Measurements from ENCODE around the gene CMTM2. TPM values are rescaled to one million over a fixed set of nuclear protein-coding genes. Genes with fewer than 3 reads are reported as not detected.
"Not testable (repeated sequence)": the region's sequence is repeated elsewhere in the genome, so short reads cannot be mapped to it uniquely, and the experiment has no call there.

Gene CMTM2
- total and polyA plus RNA-seq, 2 donors (not counting 1 experiment from before 2014, with no cell fraction given): not detected

DNA sequence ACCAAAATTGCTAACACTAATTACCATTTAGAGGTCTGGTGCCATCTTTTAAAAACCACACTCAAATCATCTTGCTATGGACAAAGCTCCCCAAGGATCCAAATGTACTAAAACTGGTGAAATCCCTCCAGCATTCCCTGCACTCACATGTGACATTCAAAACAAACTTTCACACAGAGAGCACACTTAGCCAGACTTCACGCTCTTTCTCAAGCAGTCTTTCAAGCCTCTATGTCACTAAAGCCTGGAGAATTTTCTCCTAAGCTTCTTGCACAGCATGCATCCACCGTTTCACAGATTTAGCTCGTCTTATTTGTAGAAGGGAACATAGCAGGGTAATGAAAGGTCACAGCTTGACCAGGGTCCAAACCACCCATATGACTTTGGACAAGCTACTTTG is 44.5 kb downstream of the CMTM2 start:
- Histone ChIP-seq H3K4me2 (replicated peaks; ENCODE audit: low read depth, low read length, poor library complexity, severe bottlenecking) (no peak overlapping the region), H3K4me1 (ENCODE audit: control insufficient read depth in 2 of 2, insufficient read depth in 2 of 2, low read length in 2 of 2) (no peaks in the 10 kb centered on the region), H2AFZ (ENCODE audit: insufficient read depth, low read depth, low read length, poor library complexity, severe bottlenecking) (no peak overlapping the region), H3K27me3 (replicated peaks in 1 of 4; ENCODE audit: control extremely low read depth in 1 of 4, control insufficient read depth in 3 of 4, insufficient read depth in 4 of 4, low read length in 3 of 4) (peaks cover 0 to 9% (median 5%) of the 10 kb centered on the region in 4 experiments), H3K9ac (ENCODE audit: low read length) (no peak overlapping the region), H3K36me3 (replicated peaks in 1 of 2; ENCODE audit: control extremely low read depth in 1 of 2, control insufficient read depth in 1 of 2, extremely low read depth in 1 of 2, insufficient read depth in 2 of 2, low read length in 1 of 2) (no peaks in the 10 kb centered on the region), H4K20me1 (ENCODE audit: control insufficient read depth, insufficient read depth, low read length, poor library complexity, severe bottlenecking) (no peaks in the 10 kb centered on the region), H3K27ac (ENCODE audit: low read length in 2 of 2) (no peak overlapping the region), H3K79me2 (ENCODE audit: control insufficient read depth, insufficient read depth, low read length) (no peaks in the 10 kb centered on the region), H3K9me3 (ENCODE audit: control extremely low read depth in 1 of 3, control insufficient read depth in 2 of 3, insufficient read depth in 1 of 3, low read length in 2 of 3) (no peaks in the 10 kb centered on the region), H3K4me3 (ENCODE audit: control extremely low read depth in 1 of 5, extremely low read depth in 1 of 5, insufficient read depth in 1 of 5, low read depth in 2 of 5, low read length in 4 of 5) (no peak overlapping the region)
- DNase-seq (no peak), ATAC-seq (ENCODE audit: low read depth) (no peak)
- CTCF ChIA-PET: interaction anchor here (1.0 to 1.5 kb wide), 2 partner anchors 16 to 27 kb away, joined by 3 to 6 read pairs; no protein-coding TSS in a partner anchor
- Mint-ChIP-seq H3K4me3 (no peak overlapping the region), H3K27me3 (peaks cover 35% of the 10 kb centered on the region), H3K27ac (no peak overlapping the region), H3K4me1 (no peaks in the 10 kb centered on the region), H3K9me3 (ENCODE audit: insufficient read depth) (no peaks in the 10 kb centered on the region)
- POLR2A ChIA-PET: no interaction called here
- intact Hi-C loops (cut with micrococcal nuclease): no loop called here
- TF ChIP-seq, protein P1, sequence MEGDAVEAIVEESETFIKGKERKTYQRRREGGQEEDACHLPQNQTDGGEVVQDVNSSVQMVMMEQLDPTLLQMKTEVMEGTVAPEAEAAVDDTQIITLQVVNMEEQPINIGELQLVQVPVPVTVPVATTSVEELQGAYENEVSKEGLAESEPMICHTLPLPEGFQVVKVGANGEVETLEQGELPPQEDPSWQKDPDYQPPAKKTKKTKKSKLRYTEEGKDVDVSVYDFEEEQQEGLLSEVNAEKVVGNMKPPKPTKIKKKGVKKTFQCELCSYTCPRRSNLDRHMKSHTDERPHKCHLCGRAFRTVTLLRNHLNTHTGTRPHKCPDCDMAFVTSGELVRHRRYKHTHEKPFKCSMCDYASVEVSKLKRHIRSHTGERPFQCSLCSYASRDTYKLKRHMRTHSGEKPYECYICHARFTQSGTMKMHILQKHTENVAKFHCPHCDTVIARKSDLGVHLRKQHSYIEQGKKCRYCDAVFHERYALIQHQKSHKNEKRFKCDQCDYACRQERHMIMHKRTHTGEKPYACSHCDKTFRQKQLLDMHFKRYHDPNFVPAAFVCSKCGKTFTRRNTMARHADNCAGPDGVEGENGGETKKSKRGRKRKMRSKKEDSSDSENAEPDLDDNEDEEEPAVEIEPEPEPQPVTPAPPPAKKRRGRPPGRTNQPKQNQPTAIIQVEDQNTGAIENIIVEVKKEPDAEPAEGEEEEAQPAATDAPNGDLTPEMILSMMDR (IDR thresholded peaks at IDR 0.05): no peak
- no peak for TF ChIP-seq EZH2 (IDR thresholded peaks at IDR 0.05; ENCODE audit: borderline replicate concordance, insufficient read depth, low read depth, low read length, poor library complexity, severe bottlenecking)
- WGBS (ENCODE audit: insufficient coverage): 100% methylated on average over 1 of the region's 3 CpGs

DNA sequence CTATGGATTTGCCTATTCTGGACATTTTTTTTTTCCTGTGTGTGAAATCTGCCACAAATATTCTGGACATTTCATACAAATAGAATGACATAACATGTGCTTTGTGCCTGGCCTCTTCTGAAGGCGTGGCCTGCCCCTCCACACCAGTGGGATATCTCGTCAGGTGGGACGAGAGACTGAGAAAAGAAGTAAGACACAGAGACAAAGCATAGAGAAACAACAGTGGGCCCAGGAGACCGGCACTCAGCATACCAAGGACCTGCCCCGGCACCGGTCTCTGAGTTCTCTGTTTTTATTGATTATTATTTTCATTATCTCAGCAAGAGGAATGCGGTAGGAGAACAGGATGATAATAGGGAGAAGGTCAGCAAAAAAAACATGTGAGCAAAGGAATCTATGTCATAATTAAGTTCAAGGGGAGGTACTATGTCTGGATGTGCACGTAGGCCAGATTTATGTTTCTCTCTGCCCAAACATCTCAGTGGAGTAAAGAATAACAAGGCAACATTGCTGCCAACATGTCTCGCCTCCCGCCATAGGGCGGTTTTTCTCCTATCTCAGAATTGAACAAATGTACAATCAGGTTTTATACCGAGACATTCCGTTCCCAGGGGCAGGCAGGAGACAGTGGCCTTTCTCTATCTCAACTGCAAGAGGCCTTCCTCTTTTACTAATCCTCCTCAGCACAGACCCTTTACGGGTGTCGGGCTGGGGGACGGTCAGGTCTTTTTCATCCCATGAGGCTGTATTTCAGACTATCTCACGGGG is 48.5 kb downstream of the CMTM2 start:
- DNase-seq: not testable (repeated sequence)
- 88% methylated on average over 6 of the region's 17 CpGs for WGBS (ENCODE audit: insufficient coverage)

More for the DNA sequence above, 48.5 kb downstream of the CMTM2 start:
- intact Hi-C loops (cut with micrococcal nuclease); H3K79me2 ChIP-seq (ENCODE audit: control insufficient read depth, insufficient read depth, low read length); CTCF ChIA-PET; H3K9ac ChIP-seq (ENCODE audit: low read length); H3K27ac ChIP-seq (ENCODE audit: low read length in 2 of 2); H3K9me3 Mint-ChIP-seq (ENCODE audit: insufficient read depth); H3K4me3 Mint-ChIP-seq; H2AFZ ChIP-seq (ENCODE audit: insufficient read depth, low read depth, low read length, poor library complexity, severe bottlenecking); ATAC-seq (ENCODE audit: low read depth); H3K4me2 ChIP-seq (replicated peaks; ENCODE audit: low read depth, low read length, poor library complexity, severe bottlenecking); H3K27ac Mint-ChIP-seq; POLR2A ChIA-PET; H3K9me3 ChIP-seq (ENCODE audit: control extremely low read depth in 1 of 3, control insufficient read depth in 2 of 3, insufficient read depth in 1 of 3, low read length in 2 of 3); H3K4me1 Mint-ChIP-seq; H3K36me3 ChIP-seq (replicated peaks in 1 of 2; ENCODE audit: control extremely low read depth in 1 of 2, control insufficient read depth in 1 of 2, extremely low read depth in 1 of 2, insufficient read depth in 2 of 2, low read length in 1 of 2); H3K4me1 ChIP-seq (ENCODE audit: control insufficient read depth in 2 of 2, insufficient read depth in 2 of 2, low read length in 2 of 2); H3K4me3 ChIP-seq (ENCODE audit: control extremely low read depth in 1 of 5, extremely low read depth in 1 of 5, insufficient read depth in 1 of 5, low read depth in 2 of 5, low read length in 4 of 5); H3K27me3 ChIP-seq (replicated peaks in 1 of 4; ENCODE audit: control extremely low read depth in 1 of 4, control insufficient read depth in 3 of 4, insufficient read depth in 4 of 4, low read length in 3 of 4); H4K20me1 ChIP-seq (ENCODE audit: control insufficient read depth, insufficient read depth, low read length, poor library complexity, severe bottlenecking): not testable (repeated sequence)
- H3K27me3 Mint-ChIP-seq: peaks cover 11% of the 10 kb centered on the region

Measured in B cell (primary cell).